HepG2 (cell line): ENCODE measurements around the gene RNF38. TPM values are rescaled to one million over a fixed set of nuclear protein-coding genes. Genes with fewer than 3 reads are reported as not detected.

Experiments
- AGO2 ChIP-seq: fragments of 200-400 bp; formaldehyde crosslinking; optimal IDR thresholded peaks from 2 replicates; pipeline ENCODE3; 2017; ENCODE audit warnings: mild to moderate bottlenecking, low read depth, low read length, moderate library complexity
- CSRNP1 ChIP-seq: sonication (generic); formaldehyde crosslinking; IDR thresholded peaks from 2 replicates; pipeline ENCODE4 v1.8.1; 2023; ENCODE audit warnings: mild to moderate bottlenecking, missing genetic modification reagents
- EP300 ChIP-seq, 3 experiments: sonication (generic) in 1 of 3; formaldehyde crosslinking in 1 of 3; IDR thresholded peaks; 2 replicates each; pipeline versions ENCODE4 v1.5.1 to v1.6.1; 2011 to 2020; ENCODE audit warnings: low read depth in 2 of 3, low read length in 2 of 3, borderline replicate concordance in 1 of 3, improper control_type of control experiment in 1 of 3, mild to moderate bottlenecking in 1 of 3, missing genetic modification reagents in 1 of 3, moderate library complexity in 1 of 3
- GATAD2A ChIP-seq: IDR thresholded peaks from 2 replicates; pipeline ENCODE4 v1.6.1; 2016
- MAZ ChIP-seq, 2 experiments: sonication (generic) in 1 of 2; formaldehyde crosslinking in 1 of 2; IDR thresholded peaks; 2 replicates each; pipeline versions ENCODE4 v1.5.0 to v1.6.1; 2012 to 2020; ENCODE audit warnings: low read depth in 2 of 2, mild to moderate bottlenecking in 2 of 2, borderline replicate concordance in 1 of 2, improper control_type of control experiment in 1 of 2, low read length in 1 of 2, missing genetic modification reagents in 1 of 2, moderate library complexity in 1 of 2
- MED1 ChIP-seq: sonication (generic); formaldehyde crosslinking; IDR thresholded peaks from 2 replicates; pipeline ENCODE4 v1.4.0; 2020; ENCODE audit warnings: missing genetic modification reagents
- MLLT10 ChIP-seq: sonication (generic); formaldehyde crosslinking; IDR thresholded peaks from 2 replicates; pipeline ENCODE4 v1.4.0; 2020; ENCODE audit warnings: missing genetic modification reagents
- MTF1 ChIP-seq: sonication (generic); formaldehyde crosslinking; IDR thresholded peaks from 2 replicates; pipeline ENCODE4 v1.5.0; 2020; ENCODE audit warnings: missing genetic modification reagents
- NCOR1 ChIP-seq: fragments of 200-600 bp; sonication (generic); IDR thresholded peaks from 2 replicates; pipeline ENCODE4 v1.7.0; 2017; ENCODE audit warnings: antibody characterized with exemption, low read length, borderline replicate concordance
- PAX8 ChIP-seq: sonication (generic); formaldehyde crosslinking; IDR thresholded peaks from 2 replicates; pipeline ENCODE4 v1.8.0; 2022; ENCODE audit warnings: mild to moderate bottlenecking, missing genetic modification reagents, borderline replicate concordance
- REXO4 ChIP-seq: sonication (generic); formaldehyde crosslinking; IDR thresholded peaks from 2 replicates; pipeline ENCODE4 v1.8.0; 2022; ENCODE audit warnings: missing genetic modification reagents, mild to moderate bottlenecking, borderline replicate concordance
- STAT5B ChIP-seq: sonication (generic); formaldehyde crosslinking; IDR thresholded peaks from 2 replicates; pipeline ENCODE4 v1.4.0; 2020; ENCODE audit warnings: missing genetic modification reagents
- TEAD3 ChIP-seq: optimal IDR thresholded peaks from 2 replicates; pipeline ENCODE3; 2016; ENCODE audit warnings: borderline replicate concordance
- ZBTB40 ChIP-seq, 2 experiments: fragments of 450-650 bp in 1 of 2; sonication (generic) in 1 of 2; formaldehyde crosslinking in 1 of 2; IDR thresholded peaks; 2 replicates each; pipeline versions ENCODE4 v1.6.1 to v1.8.0; 2016 to 2022; ENCODE audit warnings: antibody characterized with exemption in 1 of 2, mild to moderate bottlenecking in 1 of 2, missing genetic modification reagents in 1 of 2
- ZMYM2 ChIP-seq: sonication (generic); formaldehyde crosslinking; IDR thresholded peaks from 2 replicates; pipeline ENCODE4 v1.8.0; 2022; ENCODE audit warnings: mild to moderate bottlenecking, missing genetic modification reagents
- ZNF598 ChIP-seq: sonication (generic); formaldehyde crosslinking; IDR thresholded peaks from 2 replicates; pipeline ENCODE4 v1.5.1; 2020; ENCODE audit warnings: mild to moderate bottlenecking, missing genetic modification reagents, borderline replicate concordance
- ZNF607 ChIP-seq: sonication (generic); formaldehyde crosslinking; IDR thresholded peaks from 2 replicates; pipeline ENCODE4 v1.5.1; 2020; ENCODE audit warnings: missing genetic modification reagents, mild to moderate bottlenecking, borderline replicate concordance
- ZNF713 ChIP-seq: sonication (generic); formaldehyde crosslinking; IDR thresholded peaks from 2 replicates; pipeline ENCODE4 v1.4.0; 2020; ENCODE audit warnings: mild to moderate bottlenecking, missing genetic modification reagents
- ZSCAN9 ChIP-seq: IDR thresholded peaks from 2 replicates; pipeline ENCODE4 v1.6.1; 2016; ENCODE audit warnings: borderline replicate concordance
- polyA plus RNA-seq, 8 experiments: library from polyadenylated mRNA; depleted of rRNA in 3 of 8; stranded (reverse) in 7 of 8; unstranded in 1 of 8; fragments of >200 nt; fragmentation: Illumina TruSeq in 4 of 8; extraction: Trizol in 4 of 8; gene quantifications; 2 replicates each; pipeline versions ENCODE4 v1.2.1 to v1.2.3, GENCODE V29; 2011 to 2016; ENCODE audit warnings: low read depth in 4 of 8, missing spikeins in 1 of 8, mixed read lengths in 1 of 8; ENCODE audit not compliant: insufficient read depth in 1 of 8
- total RNA-seq, 5 experiments: library from RNA; depleted of rRNA; stranded (reverse); fragments of >200 nt; fragmentation: Illumina TruSeq; extraction: Trizol; gene quantifications; 2 replicates each; pipeline ENCODE4 v1.2.3, GENCODE V29; 2016; ENCODE audit warnings: low read depth in 1 of 5

RNF38 gene
- total and polyA plus RNA-seq, 2 of the 13 experiments (the other 11 are each of a cell fraction or from before 2014, with no cell fraction given) = 9.1 to 32.1 TPM

- TF ChIP-seq CSRNP1 (CRISPR knock-in tag) (no peak), MLLT10 (CRISPR knock-in tag) (no peak), EP300 (IDR thresholded peaks at IDR 0.05; ENCODE audit: low read depth in 2 of 2, low read length in 2 of 2) (no peak), EP300 (CRISPR knock-in tag; IDR thresholded peaks at IDR 0.05; ENCODE audit: borderline replicate concordance) (no peak), STAT5B (no peak), ZBTB40 (IDR thresholded peaks at IDR 0.05) (no peak), ZBTB40 (CRISPR knock-in tag; IDR thresholded peaks at IDR 0.05) (no peak), REXO4 (CRISPR knock-in tag) (no peak), PAX8 (no peak), GATAD2A (CRISPR knock-in tag) (peak; percentile 49; the same call in 1 of the 2 replicates), ZNF713 (CRISPR knock-in tag) (no peak), NCOR1 (no peak), ZNF598 (CRISPR knock-in tag) (no peak), TEAD3 (peak; percentile 78), ZSCAN9 (CRISPR knock-in tag) (no peak), MTF1 (CRISPR knock-in tag) (no peak), AGO2 (no peak), ZNF607 (CRISPR knock-in tag) (no peak), ZMYM2 (no peak), MAZ (IDR thresholded peaks at IDR 0.05; ENCODE audit: borderline replicate concordance, low read depth, low read length) (no peak), MAZ (CRISPR knock-in tag; IDR thresholded peaks at IDR 0.05; ENCODE audit: low read depth) (no peak), MED1 (CRISPR knock-in tag) (peak; percentile 30)
These were observed 24.4 kb upstream of the RNF38 start (continued) for GRCh38 chr9:36424289-36425055.
